Esophagus muscularis mucosa (tissue), 4 donors: ENCODE measurements around the gene TBRG1.

Experiments
- EP300 ChIP-seq: sonication (generic); formaldehyde crosslinking; IDR thresholded peaks from one replicate; pipeline ENCODE4 v1.6.1; 2017; ENCODE audit warnings: antibody characterized with exemption
- POLR2A ChIP-seq: fragments of 450-650 bp; IDR thresholded peaks from one replicate; pipeline ENCODE4 v1.6.1; 2017; ENCODE audit warnings: antibody characterized with exemption, moderate library complexity, mild to moderate bottlenecking, low read depth
- POLR2AphosphoS5 ChIP-seq, 2 donors: sonication (generic); formaldehyde crosslinking; IDR thresholded peaks; one replicate each; pipeline ENCODE4 v1.6.1; 2017; ENCODE audit warnings: antibody characterized with exemption in 2 of 2
- TF ChIP-seq, protein P1 (sequence below), 3 experiments: fragments of 200-600 bp in 2 of 3; fragments of 450-650 bp in 1 of 3; sonication (generic) in 2 of 3; IDR thresholded peaks; one replicate each; pipeline ENCODE4 v1.5.1; 2017 to 2019; ENCODE audit warnings: antibody characterized with exemption in 3 of 3, mild to moderate bottlenecking in 2 of 3, moderate library complexity in 1 of 3

DNA sequence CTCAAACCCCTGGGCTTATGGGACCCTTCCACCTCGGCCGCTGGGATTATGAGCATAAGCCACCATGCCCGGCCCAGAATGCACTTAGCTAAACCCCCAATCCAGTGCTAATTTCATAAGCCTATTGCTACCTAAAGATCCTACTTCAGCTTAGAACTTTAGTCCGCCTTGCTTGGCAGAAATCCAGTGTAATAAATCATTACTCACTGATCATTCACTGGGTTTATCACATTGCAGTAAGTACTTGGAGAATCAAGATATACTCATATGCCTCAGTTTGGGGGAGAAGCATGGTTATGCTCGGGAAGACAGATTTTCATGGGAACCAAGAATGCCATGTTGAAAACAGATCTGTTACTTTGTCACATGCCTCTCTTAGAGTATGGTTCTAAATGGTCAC is 3.8 kb upstream of the TBRG1 start:
- TF ChIP-seq, protein P1, sequence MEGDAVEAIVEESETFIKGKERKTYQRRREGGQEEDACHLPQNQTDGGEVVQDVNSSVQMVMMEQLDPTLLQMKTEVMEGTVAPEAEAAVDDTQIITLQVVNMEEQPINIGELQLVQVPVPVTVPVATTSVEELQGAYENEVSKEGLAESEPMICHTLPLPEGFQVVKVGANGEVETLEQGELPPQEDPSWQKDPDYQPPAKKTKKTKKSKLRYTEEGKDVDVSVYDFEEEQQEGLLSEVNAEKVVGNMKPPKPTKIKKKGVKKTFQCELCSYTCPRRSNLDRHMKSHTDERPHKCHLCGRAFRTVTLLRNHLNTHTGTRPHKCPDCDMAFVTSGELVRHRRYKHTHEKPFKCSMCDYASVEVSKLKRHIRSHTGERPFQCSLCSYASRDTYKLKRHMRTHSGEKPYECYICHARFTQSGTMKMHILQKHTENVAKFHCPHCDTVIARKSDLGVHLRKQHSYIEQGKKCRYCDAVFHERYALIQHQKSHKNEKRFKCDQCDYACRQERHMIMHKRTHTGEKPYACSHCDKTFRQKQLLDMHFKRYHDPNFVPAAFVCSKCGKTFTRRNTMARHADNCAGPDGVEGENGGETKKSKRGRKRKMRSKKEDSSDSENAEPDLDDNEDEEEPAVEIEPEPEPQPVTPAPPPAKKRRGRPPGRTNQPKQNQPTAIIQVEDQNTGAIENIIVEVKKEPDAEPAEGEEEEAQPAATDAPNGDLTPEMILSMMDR (IDR thresholded peaks at IDR 0.05): no peak
- no peak for TF ChIP-seq EP300
- no peak for TF ChIP-seq POLR2AphosphoS5 (IDR thresholded peaks at IDR 0.05)
- TF ChIP-seq POLR2A: no peak
